ENCODE measurements around the gene MAMDC2. TPM values are rescaled to one million over a fixed set of nuclear protein-coding genes. Genes with fewer than 3 reads are reported as not detected.

Gene MAMDC2
- total RNA-seq, 1 experiment from 2014 or later = not detected

DNA sequence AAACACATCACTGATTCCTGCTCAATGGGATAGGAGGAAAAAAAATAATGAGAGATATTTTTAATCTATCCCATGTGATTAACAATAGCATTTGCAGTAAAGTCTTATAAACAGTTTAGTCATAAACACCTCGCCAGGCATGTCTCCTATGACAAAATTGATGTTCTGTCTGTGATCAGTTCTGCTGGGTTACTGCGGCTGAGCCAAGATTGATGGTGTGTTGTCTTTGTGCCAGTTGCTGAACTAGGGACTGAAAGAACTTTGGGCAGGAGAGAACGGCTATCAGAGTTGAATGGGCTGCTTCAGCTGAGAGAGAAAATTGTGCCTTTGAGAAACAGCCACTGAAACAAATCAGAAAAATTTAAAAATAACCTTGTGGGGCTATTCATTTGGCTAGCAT is 37.3 kb upstream of the MAMDC2 start:
- Mint-ChIP-seq H3K9me3 (ENCODE audit: unreplicated experiment) (no peaks in the 10 kb centered on the region), H3K4me3 (ENCODE audit: unreplicated experiment) (no peak overlapping the region), H3K36me3 (ENCODE audit: insufficient read depth, unreplicated experiment) (no peaks in the 10 kb centered on the region), H3K27ac (ENCODE audit: low read depth, unreplicated experiment) (peak overlapping the region; percentile 19), H3K4me1 (ENCODE audit: insufficient read depth, unreplicated experiment) (peaks cover 38% of the 10 kb centered on the region), H3K27me3 (ENCODE audit: insufficient read depth, unreplicated experiment) (no peaks in the 10 kb centered on the region)
- intact Hi-C loops (cut with micrococcal nuclease) = no loop called here
- no TSS peak for BruUV-seq (replicated peaks)
- POLR2A ChIA-PET = interaction anchor here (0.6 to 0.9 kb wide), 2 partner anchors 105 to 267 kb away, joined by 3 read pairs; no protein-coding TSS in a partner anchor
- DNase-seq (ENCODE audit: unreplicated experiment) = no peak
- CTCF ChIA-PET = interaction anchor here (0.7 to 1.7 kb wide), 5 partner anchors 11 to 106 kb away, joined by 3 to 6 read pairs (median 3); no protein-coding TSS in a partner anchor
- TF ChIP-seq, protein P1, sequence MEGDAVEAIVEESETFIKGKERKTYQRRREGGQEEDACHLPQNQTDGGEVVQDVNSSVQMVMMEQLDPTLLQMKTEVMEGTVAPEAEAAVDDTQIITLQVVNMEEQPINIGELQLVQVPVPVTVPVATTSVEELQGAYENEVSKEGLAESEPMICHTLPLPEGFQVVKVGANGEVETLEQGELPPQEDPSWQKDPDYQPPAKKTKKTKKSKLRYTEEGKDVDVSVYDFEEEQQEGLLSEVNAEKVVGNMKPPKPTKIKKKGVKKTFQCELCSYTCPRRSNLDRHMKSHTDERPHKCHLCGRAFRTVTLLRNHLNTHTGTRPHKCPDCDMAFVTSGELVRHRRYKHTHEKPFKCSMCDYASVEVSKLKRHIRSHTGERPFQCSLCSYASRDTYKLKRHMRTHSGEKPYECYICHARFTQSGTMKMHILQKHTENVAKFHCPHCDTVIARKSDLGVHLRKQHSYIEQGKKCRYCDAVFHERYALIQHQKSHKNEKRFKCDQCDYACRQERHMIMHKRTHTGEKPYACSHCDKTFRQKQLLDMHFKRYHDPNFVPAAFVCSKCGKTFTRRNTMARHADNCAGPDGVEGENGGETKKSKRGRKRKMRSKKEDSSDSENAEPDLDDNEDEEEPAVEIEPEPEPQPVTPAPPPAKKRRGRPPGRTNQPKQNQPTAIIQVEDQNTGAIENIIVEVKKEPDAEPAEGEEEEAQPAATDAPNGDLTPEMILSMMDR (IDR thresholded peaks at IDR 0.05; ENCODE audit: unreplicated experiment) = no peak

- peaks cover 38% of the 10 kb centered on the region for H3K4me1 Mint-ChIP-seq (ENCODE audit: insufficient read depth, unreplicated experiment)
These were observed 35.8 kb upstream of the MAMDC2 start for GRCh38 chr9:70007831-70008230.

DNA sequence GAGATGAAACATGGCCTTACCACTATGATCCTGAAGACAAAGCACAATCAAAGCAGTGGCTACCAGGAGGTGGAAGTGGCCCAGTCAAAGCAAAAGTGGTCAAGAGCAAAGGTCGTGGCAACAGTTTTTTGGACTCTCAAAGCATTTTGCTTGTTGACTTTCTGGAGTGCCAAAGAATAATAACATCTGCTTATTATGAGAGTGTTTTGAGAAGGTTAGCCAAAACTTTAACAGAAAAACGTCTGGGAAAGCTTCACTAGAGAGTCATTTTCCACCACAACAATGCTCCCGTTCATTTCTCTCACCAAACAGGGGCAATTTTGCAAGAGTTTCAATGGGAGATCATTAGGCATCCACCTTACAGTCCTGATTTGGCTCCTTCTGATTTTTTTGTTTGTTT is 33.6 kb upstream of the MAMDC2 start:
- intact Hi-C loops (cut with micrococcal nuclease) = no loop called here
- Mint-ChIP-seq H3K9me3 (ENCODE audit: unreplicated experiment) (no peaks in the 10 kb centered on the region), H3K36me3 (ENCODE audit: insufficient read depth, unreplicated experiment) (no peaks in the 10 kb centered on the region), H3K4me1 (ENCODE audit: insufficient read depth, unreplicated experiment) (peaks cover 40% of the 10 kb centered on the region), H3K4me3 (ENCODE audit: unreplicated experiment) (no peak overlapping the region), H3K27me3 (ENCODE audit: insufficient read depth, unreplicated experiment) (no peaks in the 10 kb centered on the region), H3K27ac (ENCODE audit: low read depth, unreplicated experiment) (no peak overlapping the region)
- BruUV-seq (replicated peaks) = no TSS peak
- ChIA-PET CTCF (interaction anchor here (0.7 to 1.3 kb wide), 3 partner anchors 10 to 101 kb away, joined by 3 read pairs; no protein-coding TSS in a partner anchor), POLR2A (no interaction called here)
- TF ChIP-seq, protein P1 (IDR thresholded peaks at IDR 0.05; ENCODE audit: unreplicated experiment) = no peak
- DNase-seq (ENCODE audit: unreplicated experiment) = no peak

More at GRCh38 chr9:70007831-70008230, 35.8 kb upstream of the MAMDC2 start:
- Mint-ChIP-seq H3K36me3 (ENCODE audit: insufficient read depth, unreplicated experiment) (no peaks in the 10 kb centered on the region), H3K9me3 (ENCODE audit: unreplicated experiment) (no peaks in the 10 kb centered on the region), H3K27me3 (ENCODE audit: insufficient read depth, unreplicated experiment) (no peaks in the 10 kb centered on the region), H3K4me3 (ENCODE audit: unreplicated experiment) (no peak overlapping the region), H3K27ac (ENCODE audit: low read depth, unreplicated experiment) (peak overlapping the region; percentile 59)
- ChIA-PET POLR2A (interaction anchor here (1.2 to 1.8 kb wide), 3 partner anchors 15 to 46 kb away, joined by 3 to 7 read pairs (median 5); no protein-coding TSS in a partner anchor), CTCF (interaction anchor here (1.4 to 1.7 kb wide), 2 partner anchors 13 to 105 kb away, joined by 4 to 6 read pairs; no protein-coding TSS in a partner anchor)
- peak; percentile 78 for DNase-seq (ENCODE audit: unreplicated experiment)
- intact Hi-C loops (cut with micrococcal nuclease) = no loop called here
- TF ChIP-seq, protein P1 (IDR thresholded peaks at IDR 0.05; ENCODE audit: unreplicated experiment) = no peak
- no TSS peak for BruUV-seq (replicated peaks)

- Mint-ChIP-seq H3K9me3 (ENCODE audit: unreplicated experiment) (no peaks in the 10 kb centered on the region), H3K27ac (ENCODE audit: low read depth, unreplicated experiment) (no peak overlapping the region), H3K36me3 (ENCODE audit: insufficient read depth, unreplicated experiment) (no peaks in the 10 kb centered on the region), H3K4me1 (ENCODE audit: insufficient read depth, unreplicated experiment) (peaks cover 30% of the 10 kb centered on the region), H3K4me3 (ENCODE audit: unreplicated experiment) (no peak overlapping the region), H3K27me3 (ENCODE audit: insufficient read depth, unreplicated experiment) (no peaks in the 10 kb centered on the region)
- POLR2A ChIA-PET = interaction anchor here (0.8 to 1.2 kb wide), 3 partner anchors 9 to 38 kb away, joined by 3 to 4 read pairs (median 3); no protein-coding TSS in a partner anchor
- CTCF ChIA-PET = interaction anchor here (0.6 to 1.3 kb wide), 5 partner anchors 14 to 73 kb away, joined by 3 to 5 read pairs (median 3); no protein-coding TSS in a partner anchor
- TF ChIP-seq, protein P1 (IDR thresholded peaks at IDR 0.05; ENCODE audit: unreplicated experiment) = no peak
- no peak for DNase-seq (ENCODE audit: unreplicated experiment)
- no TSS peak for BruUV-seq (replicated peaks)
- intact Hi-C loops (cut with micrococcal nuclease) = no loop called here
These were observed 32.3 kb upstream of the MAMDC2 start for GRCh38 chr9:70011366-70011765.

All from MCF 10A (cell line).